Activated CD4-positive, alpha-beta memory T cell treated with anti-CD3 and anti-CD28 coated beads for 36 hours (primary cell): ENCODE measurements around the gene SPESP1. TPM values are rescaled to one million over a fixed set of nuclear protein-coding genes. Genes with fewer than 3 reads are reported as not detected.
"Not testable (repeated sequence)": the region's sequence is repeated elsewhere in the genome, so short reads cannot be mapped to it uniquely, and the experiment has no call there.

Source experiments
- CTCF ChIA-PET: fragments of 350-600 bp; sonication (Branson Sonifier 250); formaldehyde crosslinking; loops from one replicate; lab custom pipeline; 2021; ENCODE audit warnings: antibody characterized with exemption, inconsistent platforms; lab: Charles Lee
- POLR2A ChIA-PET: fragments of 350-600 bp; sonication (Branson Sonifier 250); formaldehyde crosslinking; loops from one replicate; lab custom pipeline; 2021; ENCODE audit warnings: antibody characterized with exemption; lab: Charles Lee
- DNase-seq: peaks from one replicate; pipeline ENCODE4 v3.0.0-alpha.2; 2020
- H3K27ac Mint-ChIP-seq: one replicate; pipeline ENCODE4 v1.8.0; 2021; ENCODE audit warnings: mixed read lengths
- H3K27me3 Mint-ChIP-seq: one replicate; pipeline ENCODE4 v1.8.0; 2021; ENCODE audit warnings: mixed read lengths
- H3K36me3 Mint-ChIP-seq: one replicate; pipeline ENCODE4 v1.8.0; 2021; ENCODE audit warnings: mixed read lengths
- H3K4me1 Mint-ChIP-seq: one replicate; pipeline ENCODE4 v1.8.0; 2021; ENCODE audit warnings: low read depth, mixed read lengths
- H3K4me3 Mint-ChIP-seq: one replicate; pipeline ENCODE4 v1.8.0; 2021; ENCODE audit warnings: mild to moderate bottlenecking, mixed read lengths
- H3K9me3 Mint-ChIP-seq: one replicate; pipeline ENCODE4 v1.8.0; 2021; ENCODE audit warnings: mixed read lengths
- intact Hi-C: fragments of 100-400 bp; cut with micrococcal nuclease; formaldehyde crosslinking; loops from one replicate; pipeline ENCODE4 v1.15.1; 2023
- total RNA-seq, 2 experiments: library from RNA; stranded (reverse); gene quantifications; one replicate each; pipeline ENCODE4 v1.2.3, GENCODE V29; 2021

Gene SPESP1
- total RNA-seq, 2 experiments from 2014 or later = 1.5 TPM

GRCh38 chr15:68967948-68968347 lies 37.6 kb downstream of the SPESP1 start:
- no peaks in the 10 kb centered on the region for H3K4me1 Mint-ChIP-seq
- no peak overlapping the region for H3K4me3 Mint-ChIP-seq
- ChIA-PET POLR2A (no interaction called here), CTCF (interaction anchor here (1.8 kb wide), 1 partner anchor 43 kb away, joined by 5 read pairs; no protein-coding TSS in a partner anchor)
- intact Hi-C loops = no loop called here
- H3K9me3 Mint-ChIP-seq = peaks cover 19% of the 10 kb centered on the region
- H3K27ac Mint-ChIP-seq = no peak overlapping the region
- peaks cover 30% of the 10 kb centered on the region for H3K27me3 Mint-ChIP-seq
- H3K36me3 Mint-ChIP-seq = peaks cover 4% of the 10 kb centered on the region
- DNase-seq = no peak

DNA sequence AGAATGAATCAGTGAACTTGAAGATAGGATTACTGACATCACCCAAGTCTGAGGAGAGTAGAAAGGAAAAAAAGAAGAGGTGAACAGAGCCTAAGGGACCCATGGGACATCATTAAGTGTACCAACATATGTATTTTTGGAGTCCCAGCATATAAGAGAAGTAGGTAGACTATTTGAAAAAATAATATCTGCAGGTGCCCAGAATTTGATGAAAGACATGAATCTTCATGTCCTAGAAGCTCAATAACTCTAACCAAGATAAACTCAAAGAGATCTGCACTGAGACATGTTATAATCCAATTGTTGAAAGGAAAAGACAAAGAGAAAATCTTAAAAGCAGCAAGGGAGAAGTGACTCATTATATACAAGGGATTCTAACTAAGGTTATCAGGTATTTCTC lies 39.0 kb downstream of the SPESP1 start:
- POLR2A ChIA-PET = no interaction called here
- intact Hi-C loops = no loop called here
- no peak for DNase-seq
- H3K36me3 Mint-ChIP-seq = peaks cover 4% of the 10 kb centered on the region
- H3K27ac Mint-ChIP-seq = no peak overlapping the region
- H3K4me1 Mint-ChIP-seq = no peaks in the 10 kb centered on the region
- no peak overlapping the region for H3K4me3 Mint-ChIP-seq
- peaks cover 19% of the 10 kb centered on the region for H3K9me3 Mint-ChIP-seq
- CTCF ChIA-PET = interaction anchor here (1.8 kb wide), 1 partner anchor 44 kb away, joined by 5 read pairs; no protein-coding TSS in a partner anchor
- peaks cover 32% of the 10 kb centered on the region for H3K27me3 Mint-ChIP-seq

GRCh38 chr15:68972201-68973065 lies 42.1 kb downstream of the SPESP1 start:
- Mint-ChIP-seq H3K4me3 (no peak overlapping the region), H3K27me3 (peaks cover 29% of the 10 kb centered on the region), H3K36me3 (peaks cover 2% of the 10 kb centered on the region), H3K4me1 (no peaks in the 10 kb centered on the region), H3K9me3 (peaks cover 25% of the 10 kb centered on the region), H3K27ac (no peak overlapping the region)
- ChIA-PET POLR2A (no interaction called here), CTCF (no interaction called here)
- intact Hi-C loops = no loop called here
- no peak for DNase-seq

DNA sequence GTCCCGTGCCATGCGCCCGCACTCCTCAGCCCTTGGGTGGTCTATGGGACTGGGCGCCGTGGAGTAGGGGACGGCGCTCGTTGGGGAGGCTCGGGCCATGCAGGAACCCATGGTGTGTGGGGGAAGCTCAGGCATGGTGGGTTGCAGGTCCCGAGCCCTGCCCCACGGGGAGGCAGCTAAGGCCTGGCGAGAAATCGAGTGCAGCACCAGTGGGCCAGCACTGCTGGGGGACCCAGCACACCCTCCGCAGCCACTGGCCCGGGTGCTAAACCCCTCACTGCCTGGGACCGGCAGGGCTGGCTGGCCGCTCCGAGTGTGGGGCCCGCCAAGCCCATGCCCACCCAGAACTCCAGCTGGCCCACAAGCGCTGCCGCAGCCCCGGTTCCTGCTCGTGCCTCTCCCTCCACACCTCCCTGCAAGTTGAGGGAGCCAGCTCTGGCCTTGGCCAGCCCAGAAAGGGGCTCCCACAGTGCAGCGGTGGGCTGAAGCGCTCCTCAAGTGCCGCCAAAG lies 45.4 kb downstream of the SPESP1 start:
- peaks cover 33% of the 10 kb centered on the region for H3K27me3 Mint-ChIP-seq
- H3K27ac Mint-ChIP-seq, H3K4me1 Mint-ChIP-seq, CTCF ChIA-PET, POLR2A ChIA-PET, DNase-seq, intact Hi-C loops, H3K4me3 Mint-ChIP-seq, H3K36me3 Mint-ChIP-seq: not testable (repeated sequence)
- peaks cover 14% of the 10 kb centered on the region for H3K9me3 Mint-ChIP-seq

DNA sequence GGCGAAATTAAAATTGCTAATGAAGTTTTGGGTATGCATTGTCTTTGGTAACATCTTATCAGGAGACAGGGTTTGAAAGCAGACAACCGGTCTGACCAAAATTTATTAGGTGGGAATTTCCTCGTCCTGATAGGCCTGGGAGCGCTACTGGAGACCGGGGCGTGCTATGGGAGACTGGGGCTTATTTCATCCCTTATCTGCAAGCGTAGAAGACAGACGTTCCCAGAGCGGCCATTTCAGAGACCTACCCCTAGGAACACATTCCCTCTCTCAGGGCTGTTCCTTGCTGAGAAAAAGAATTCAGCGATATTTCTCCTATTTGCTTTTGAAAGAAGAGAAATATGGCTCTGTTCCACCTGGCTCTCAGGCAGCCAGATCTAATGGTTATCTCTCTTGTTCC lies 47.1 kb downstream of the SPESP1 start:
- CTCF ChIA-PET, H3K27ac Mint-ChIP-seq, POLR2A ChIA-PET, H3K4me3 Mint-ChIP-seq, intact Hi-C loops, DNase-seq, H3K4me1 Mint-ChIP-seq, H3K36me3 Mint-ChIP-seq: not testable (repeated sequence)
- Mint-ChIP-seq H3K9me3 (peaks cover 14% of the 10 kb centered on the region), H3K27me3 (peaks cover 36% of the 10 kb centered on the region)

- ChIA-PET POLR2A (no interaction called here), CTCF (no interaction called here)
- H3K27me3 Mint-ChIP-seq = peaks cover 26% of the 10 kb centered on the region
- no peak overlapping the region for H3K27ac Mint-ChIP-seq
- no peak for DNase-seq
- intact Hi-C loops = no loop called here
- H3K9me3 Mint-ChIP-seq = peaks cover 14% of the 10 kb centered on the region
- peaks cover 2% of the 10 kb centered on the region for H3K36me3 Mint-ChIP-seq
- H3K4me1 Mint-ChIP-seq = no peaks in the 10 kb centered on the region
- H3K4me3 Mint-ChIP-seq = no peak overlapping the region
These were observed 48.7 kb downstream of the SPESP1 start for GRCh38 chr15:68979006-68979405.

- intact Hi-C loops = no loop called here
- H3K27ac Mint-ChIP-seq = no peak overlapping the region
- H3K27me3 Mint-ChIP-seq = peaks cover 21% of the 10 kb centered on the region
- H3K9me3 Mint-ChIP-seq = peaks cover 14% of the 10 kb centered on the region
- no peak overlapping the region for H3K4me3 Mint-ChIP-seq
- no peaks in the 10 kb centered on the region for H3K4me1 Mint-ChIP-seq
- ChIA-PET POLR2A (no interaction called here), CTCF (no interaction called here)
- no peak for DNase-seq
- peaks cover 2% of the 10 kb centered on the region for H3K36me3 Mint-ChIP-seq
These were observed 49.5 kb downstream of the SPESP1 start for GRCh38 chr15:68979816-68980215.

- H3K27me3 Mint-ChIP-seq = peaks cover 19% of the 10 kb centered on the region
- DNase-seq = no peak
- H3K4me1 Mint-ChIP-seq = no peaks in the 10 kb centered on the region
- peaks cover 12% of the 10 kb centered on the region for H3K9me3 Mint-ChIP-seq
- H3K4me3 Mint-ChIP-seq = no peak overlapping the region
- POLR2A ChIA-PET = no interaction called here
- intact Hi-C loops = no loop called here
- peaks cover 2% of the 10 kb centered on the region for H3K36me3 Mint-ChIP-seq
- H3K27ac Mint-ChIP-seq = no peak overlapping the region
- CTCF ChIA-PET = no interaction called here
These were observed 50.5 kb downstream of the SPESP1 start for GRCh38 chr15:68980786-68981185.

GRCh38 chr15:68981941-68982340 lies 51.6 kb downstream of the SPESP1 start:
- DNase-seq = no peak
- H3K27me3 Mint-ChIP-seq = peaks cover 16% of the 10 kb centered on the region
- intact Hi-C loops = no loop called here
- H3K4me1 Mint-ChIP-seq = no peaks in the 10 kb centered on the region
- no peak overlapping the region for H3K27ac Mint-ChIP-seq
- H3K9me3 Mint-ChIP-seq = peaks cover 8% of the 10 kb centered on the region
- ChIA-PET CTCF (no interaction called here), POLR2A (no interaction called here)
- H3K4me3 Mint-ChIP-seq = no peak overlapping the region
- H3K36me3 Mint-ChIP-seq = peaks cover 2% of the 10 kb centered on the region

DNA sequence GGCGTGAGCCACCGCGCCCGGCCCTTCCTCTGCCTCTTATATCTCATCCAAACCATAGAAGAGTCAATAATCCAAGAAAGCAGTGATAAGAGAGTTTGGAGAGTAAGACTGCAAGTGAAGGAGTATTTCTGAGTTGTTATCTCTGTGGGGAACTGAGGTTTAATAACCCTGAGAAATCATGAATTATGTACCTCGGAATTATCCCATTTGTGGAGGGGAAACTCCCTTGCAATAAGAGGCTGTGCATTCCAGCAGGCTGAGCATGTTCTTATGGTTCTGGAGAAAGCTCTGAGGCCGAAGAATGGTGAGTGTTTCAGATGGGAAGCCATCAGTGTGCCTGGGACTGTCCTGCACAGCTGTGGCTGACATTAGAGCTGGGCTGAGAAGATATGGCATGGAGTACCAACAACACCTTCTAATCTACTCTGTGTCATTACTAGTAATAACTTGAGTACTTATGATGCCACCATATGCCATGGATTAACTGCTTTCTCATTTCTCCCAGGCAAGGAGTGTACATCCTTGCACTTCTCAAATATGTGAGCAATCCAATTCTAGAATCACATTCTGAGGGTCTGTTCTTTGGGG lies 52.7 kb downstream of the SPESP1 start:
- intact Hi-C loops = no loop called here
- H3K36me3 Mint-ChIP-seq = no peaks in the 10 kb centered on the region
- CTCF ChIA-PET = no interaction called here
- no peak overlapping the region for H3K27ac Mint-ChIP-seq
- no peak overlapping the region for H3K4me3 Mint-ChIP-seq
- POLR2A ChIA-PET = no interaction called here
- no peak for DNase-seq
- H3K27me3 Mint-ChIP-seq = peaks cover 13% of the 10 kb centered on the region
- no peaks in the 10 kb centered on the region for H3K9me3 Mint-ChIP-seq
- H3K4me1 Mint-ChIP-seq = no peaks in the 10 kb centered on the region

DNA sequence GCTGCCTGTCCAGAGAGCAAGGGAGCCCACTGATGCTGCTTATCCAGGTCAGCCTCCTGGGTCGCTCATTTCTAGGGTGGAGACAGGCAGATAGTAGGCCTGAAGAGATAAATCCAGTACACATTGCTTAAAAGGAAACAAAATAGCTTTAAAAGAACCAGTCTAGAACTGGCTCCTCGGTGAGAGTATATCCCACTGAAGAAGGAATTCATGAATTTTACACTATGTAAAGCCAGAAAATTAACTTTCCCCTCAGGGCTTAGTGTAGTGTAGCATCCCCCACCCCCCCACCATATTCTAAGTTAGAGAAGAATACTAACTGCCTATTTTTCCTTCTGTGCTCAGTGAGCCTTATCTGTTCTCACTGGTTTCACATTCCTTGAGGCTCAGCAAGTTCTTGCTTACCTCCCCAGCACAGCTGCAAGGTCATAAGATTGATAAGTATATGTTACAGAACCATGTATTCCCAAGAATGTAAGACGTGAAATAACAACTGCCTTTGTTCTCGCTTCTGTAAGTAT lies 53.7 kb downstream of the SPESP1 start:
- H3K4me3 Mint-ChIP-seq = no peak overlapping the region
- H3K36me3 Mint-ChIP-seq = no peaks in the 10 kb centered on the region
- no peaks in the 10 kb centered on the region for H3K9me3 Mint-ChIP-seq
- H3K27ac Mint-ChIP-seq = no peak overlapping the region
- intact Hi-C loops = no loop called here
- ChIA-PET CTCF (no interaction called here), POLR2A (no interaction called here)
- H3K27me3 Mint-ChIP-seq = peaks cover 15% of the 10 kb centered on the region
- no peak for DNase-seq
- no peaks in the 10 kb centered on the region for H3K4me1 Mint-ChIP-seq

DNA sequence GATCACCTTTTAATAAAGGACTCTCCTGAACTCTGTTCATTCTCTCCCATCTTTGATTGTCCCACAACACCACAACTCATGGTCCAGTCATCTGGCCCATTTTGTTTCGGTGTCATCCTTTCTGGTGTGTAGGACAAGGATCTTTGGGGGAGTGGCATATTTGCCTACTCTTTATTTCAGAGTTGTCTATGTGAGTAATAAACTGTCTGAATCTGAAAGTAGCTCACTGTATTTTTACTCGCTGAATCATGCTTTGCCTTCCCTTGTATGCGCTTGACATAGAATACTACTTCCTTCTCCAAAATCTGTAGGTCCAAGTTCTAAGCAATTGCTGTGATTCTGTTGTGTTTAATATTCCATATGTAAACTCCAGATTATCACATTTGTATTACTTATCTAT lies 54.3 kb downstream of the SPESP1 start:
- POLR2A ChIA-PET = no interaction called here
- Mint-ChIP-seq H3K9me3 (no peaks in the 10 kb centered on the region), H3K27me3 (peaks cover 15% of the 10 kb centered on the region), H3K36me3 (no peaks in the 10 kb centered on the region), H3K4me1 (no peaks in the 10 kb centered on the region), H3K27ac (no peak overlapping the region), H3K4me3 (no peak overlapping the region)
- DNase-seq = no peak
- CTCF ChIA-PET = interaction anchor here (0.5 kb wide), 1 partner anchor 204 kb away, joined by 3 read pairs; no protein-coding TSS in a partner anchor
- intact Hi-C loops = no loop called here
